ENCODE data around the gene MMP15. TPM values are rescaled to one million over a fixed set of nuclear protein-coding genes. Genes with fewer than 3 reads are reported as not detected.

The MMP15 gene
- total and polyA plus RNA-seq, 7 donors = 2.5 to 6.5 (median 5.9) TPM

GRCh38 chr16:57986196-57986595 is 39.4 kb upstream of the MMP15 start:
- Histone ChIP-seq H3K9me3 (no peaks in the 10 kb centered on the region), H3K4me3 (no peak overlapping the region), H3K27ac (no peak overlapping the region), H3K27me3 (ENCODE audit: insufficient read depth in 3 of 3, low read length in 2 of 3) (peaks cover 0 to 12% (median 0%) of the 10 kb centered on the region in 3 donors), H3K4me1 (no peaks in the 10 kb centered on the region), H3K36me3 (ENCODE audit: insufficient read depth in 1 of 2, low read depth in 1 of 2) (no peaks in the 10 kb centered on the region)
- WGBS, 3 donors = 71 to 76% (median 73%) methylated on average over 9 of the region's 9 CpGs
- DNase-seq (no peak), ATAC-seq (no peak)
- TF ChIP-seq CTCF (IDR thresholded peaks at IDR 0.05) = no peak
- intact Hi-C loops (cut with DNase I) = no loop called here

- TF ChIP-seq CTCF (IDR thresholded peaks at IDR 0.05) = no peak
- intact Hi-C loops (cut with DNase I) = no loop called here
- Histone ChIP-seq H3K27me3 (ENCODE audit: insufficient read depth in 3 of 3, low read length in 2 of 3) (peaks cover 0 to 12% (median 0%) of the 10 kb centered on the region in 3 donors), H3K9me3 (no peaks in the 10 kb centered on the region), H3K4me1 (no peaks in the 10 kb centered on the region), H3K4me3 (no peak overlapping the region), H3K27ac (no peak overlapping the region), H3K36me3 (ENCODE audit: insufficient read depth in 1 of 2, low read depth in 1 of 2) (no peaks in the 10 kb centered on the region)
- no peak for ATAC-seq
- DNase-seq = peak in 1 of 2 donors; percentile 12
- WGBS, 3 donors = 93 to 94% (median 94%) methylated on average over 8 of the region's 8 CpGs
Measured at GRCh38 chr16:57987441-57988177, 37.9 kb upstream of the MMP15 start.

DNA sequence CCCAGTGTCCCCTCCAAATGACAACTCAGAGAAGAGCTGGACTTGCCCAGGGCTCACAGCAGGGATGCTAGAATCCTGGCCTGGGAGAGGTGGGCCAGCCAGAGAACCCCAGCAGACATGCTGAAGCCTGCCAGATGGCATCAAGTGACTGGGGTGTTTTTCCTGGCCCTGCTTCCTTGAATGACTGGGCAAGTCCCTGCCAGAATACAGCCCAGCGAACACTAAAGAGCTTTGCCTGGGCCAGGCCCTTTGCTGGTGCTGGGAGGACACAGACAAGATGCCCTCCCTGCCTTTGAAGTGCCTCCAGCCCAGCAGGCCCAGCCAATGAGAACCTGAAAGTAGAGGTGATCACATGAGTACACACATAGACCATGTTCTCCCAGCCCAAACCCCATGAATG is 36.6 kb upstream of the MMP15 start:
- DNase-seq = peak in 1 of 2 donors; percentile 14
- intact Hi-C loops (cut with DNase I) = no loop called here
- no peak overlapping the region for H3K4me3 ChIP-seq
- 47 to 76% (median 61%) methylated on average over 1 of the region's 1 CpG for WGBS, 3 donors
- no peak for TF ChIP-seq CTCF (IDR thresholded peaks at IDR 0.05)
- H3K27ac ChIP-seq = no peak overlapping the region
- no peaks in the 10 kb centered on the region for H3K36me3 ChIP-seq (ENCODE audit: insufficient read depth in 1 of 2, low read depth in 1 of 2)
- no peaks in the 10 kb centered on the region for H3K4me1 ChIP-seq
- ATAC-seq = no peak
- H3K27me3 ChIP-seq (ENCODE audit: insufficient read depth in 3 of 3, low read length in 2 of 3) = peaks cover 0 to 8% (median 0%) of the 10 kb centered on the region in 3 donors
- no peaks in the 10 kb centered on the region for H3K9me3 ChIP-seq

DNA sequence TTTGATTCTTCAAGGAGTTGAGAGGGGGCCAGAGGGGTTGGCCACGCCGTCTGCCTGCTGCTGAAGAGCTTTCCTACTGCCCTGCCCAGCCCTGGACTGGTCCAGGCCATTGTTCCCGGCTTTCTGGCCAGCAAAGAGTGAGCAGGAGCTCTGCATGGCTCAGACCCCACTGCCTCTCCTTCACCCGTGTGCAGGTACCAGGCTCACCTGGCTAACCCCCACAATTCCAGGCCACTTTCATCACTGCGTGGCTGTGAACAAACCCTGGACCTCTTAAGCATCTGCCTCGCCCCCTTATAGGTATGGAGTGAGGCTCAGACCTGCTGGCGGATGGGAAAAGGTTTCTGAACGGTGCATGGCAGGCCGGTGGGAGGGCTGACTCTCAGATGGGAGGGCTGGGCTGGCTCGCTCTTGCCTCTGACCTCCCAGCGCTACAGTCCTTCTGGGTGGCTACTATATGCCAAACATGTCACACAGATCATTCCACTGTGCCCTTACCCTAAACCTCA is 33.9 kb upstream of the MMP15 start:
- H3K9me3 ChIP-seq = no peaks in the 10 kb centered on the region
- H3K4me3 ChIP-seq = no peak overlapping the region
- ATAC-seq (no peak), DNase-seq (peak in 1 of 2 donors; percentile 32)
- no peak overlapping the region for H3K27ac ChIP-seq
- TF ChIP-seq CTCF (IDR thresholded peaks at IDR 0.05) = no peak
- no peaks in the 10 kb centered on the region for H3K27me3 ChIP-seq (ENCODE audit: insufficient read depth in 3 of 3, low read length in 2 of 3)
- no peaks in the 10 kb centered on the region for H3K4me1 ChIP-seq
- 82 to 88% (median 88%) methylated on average over 11 of the region's 11 CpGs for WGBS, 3 donors
- intact Hi-C loops (cut with DNase I) = no loop called here
- peaks cover 0 to 20% of the 10 kb centered on the region in 2 donors for H3K36me3 ChIP-seq (ENCODE audit: insufficient read depth in 1 of 2, low read depth in 1 of 2)

Measured in psoas muscle (tissue), 8 donors.